Ishikawa (cell line): ENCODE measurements around the gene LHCGR.

Source experiments
- EP300 ChIP-seq: IDR thresholded peaks from 2 replicates; pipeline ENCODE4 v1.6.1; 2012; ENCODE audit warnings: borderline replicate concordance
- MAX ChIP-seq: IDR thresholded peaks from 2 replicates; pipeline ENCODE4 v1.6.1; 2012

DNA sequence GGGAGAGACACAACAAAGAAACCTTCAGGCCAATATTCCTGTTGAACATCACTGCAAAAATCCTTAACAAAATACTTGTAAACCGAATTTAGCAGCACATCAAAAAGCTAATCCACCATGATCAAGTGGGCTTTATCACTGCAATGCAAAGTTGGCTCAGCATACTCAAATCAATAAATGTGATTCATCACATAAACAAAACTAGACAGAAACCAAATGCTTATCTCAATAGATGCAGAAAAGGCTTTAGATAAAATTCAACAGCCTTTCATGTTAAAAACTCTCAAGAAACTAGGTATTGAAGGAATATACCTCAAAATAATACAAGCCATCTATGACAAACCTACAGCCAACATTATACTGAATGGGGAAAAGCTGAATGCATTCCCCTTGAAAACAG lies 117.3 kb downstream of the LHCGR start:
- TF ChIP-seq EP300: no peak
- no peak for TF ChIP-seq MAX
